ENCODE results near the gene MOXD1.

Gene MOXD1

GRCh38 chr6:132425176-132425575 is 23.9 kb upstream of the MOXD1 start:
- H3K4me3 ChIP-seq (ENCODE audit: low read depth, low read length) = no peak overlapping the region
- no peak for TF ChIP-seq CTCF (IDR thresholded peaks at IDR 0.05; ENCODE audit: borderline replicate concordance, insufficient read depth, low read depth, low read length)

GRCh38 chr6:132423839-132424238 is 22.6 kb upstream of the MOXD1 start:
- no peak overlapping the region for H3K4me3 ChIP-seq (ENCODE audit: low read depth, low read length)
- no peak for TF ChIP-seq CTCF (IDR thresholded peaks at IDR 0.05; ENCODE audit: borderline replicate concordance, insufficient read depth, low read depth, low read length)

- TF ChIP-seq CTCF (IDR thresholded peaks at IDR 0.05; ENCODE audit: borderline replicate concordance, insufficient read depth, low read depth, low read length) = no peak
- H3K4me3 ChIP-seq (ENCODE audit: low read depth, low read length) = no peak overlapping the region
Observed at GRCh38 chr6:132418235-132418965, 17.1 kb upstream of the MOXD1 start.

GRCh38 chr6:132414761-132415160 is 13.5 kb upstream of the MOXD1 start:
- no peak for TF ChIP-seq CTCF (IDR thresholded peaks at IDR 0.05; ENCODE audit: borderline replicate concordance, insufficient read depth, low read depth, low read length)
- no peak overlapping the region for H3K4me3 ChIP-seq (ENCODE audit: low read depth, low read length)

- TF ChIP-seq CTCF (IDR thresholded peaks at IDR 0.05; ENCODE audit: borderline replicate concordance, insufficient read depth, low read depth, low read length) = no peak
- no peak overlapping the region for H3K4me3 ChIP-seq (ENCODE audit: low read depth, low read length)
Observed at GRCh38 chr6:132414322-132414721, 13.0 kb upstream of the MOXD1 start.

GRCh38 chr6:132413499-132413802 is 12.2 kb upstream of the MOXD1 start:
- TF ChIP-seq CTCF (IDR thresholded peaks at IDR 0.05; ENCODE audit: borderline replicate concordance, insufficient read depth, low read depth, low read length) = no peak
- no peak overlapping the region for H3K4me3 ChIP-seq (ENCODE audit: low read depth, low read length)

- no peak overlapping the region for H3K4me3 ChIP-seq (ENCODE audit: low read depth, low read length)
- no peak for TF ChIP-seq CTCF (IDR thresholded peaks at IDR 0.05; ENCODE audit: borderline replicate concordance, insufficient read depth, low read depth, low read length)
Observed at GRCh38 chr6:132412656-132413498, 11.6 kb upstream of the MOXD1 start.

All from GM12875 (cell line).